ENCODE measurements around the gene ADGRD2.

GRCh38 chr9:124440786-124441185, 9.5 kb upstream of the ADGRD2 start:
- TF ChIP-seq CTCF (optimal IDR thresholded peaks at IDR 0.05 in 1 of 3, IDR thresholded peaks at IDR 0.05 in 1 of 3, conservative IDR thresholded peaks at IDR 0.05 in 1 of 3; ENCODE audit: extremely low read depth in 1 of 3, insufficient read depth in 2 of 3, low read length in 3 of 3), result no peak
- TF ChIP-seq EZH2 (IDR thresholded peaks at IDR 0.05; ENCODE audit: low read length), result no peak

Data from keratinocyte (primary cell).